H1 (cell line): ENCODE data around the gene OR52K1. TPM values are rescaled to one million over a fixed set of nuclear protein-coding genes. Genes with fewer than 3 reads are reported as not detected.

Experiments
- CTCF ChIA-PET: fragments of 300-600 bp; sonication (Branson Sonifier 250); formaldehyde crosslinking; loops from one replicate; lab custom pipeline; 2021; ENCODE audit not compliant: partially characterized antibody; lab: Charles Lee
- POLR2A ChIA-PET: fragments of 300-600 bp; sonication (Branson Sonifier 250); formaldehyde crosslinking; loops from one replicate; lab custom pipeline; 2021; ENCODE audit warnings: inconsistent platforms; ENCODE audit not compliant: partially characterized antibody; lab: Charles Lee
- DNase-seq, 2 experiments: peaks; one replicate each; pipeline versions ENCODE4 v3.0.0 to v3.0.0-alpha.2; 2010 to 2022; ENCODE audit warnings: low spot score in 2 of 2, low read depth in 1 of 2, mixed read lengths in 1 of 2
- FAIRE-seq: peaks from 2 replicates; lab custom pipeline; 2011; peaks lifted over from hg19 to GRCh38; lab: Jason Lieb, UNC
- H2AFZ ChIP-seq: 2 replicates; pipeline ENCODE4 v1.8.1; 2012; ENCODE audit warnings: low read length, inconsistent platforms
- H2AK5ac ChIP-seq: 2 replicates; pipeline ENCODE4 v1.6.1; 2013; ENCODE audit warnings: low read depth, low read length
- H2BK120ac ChIP-seq: replicated peaks from 2 replicates; pipeline ENCODE3; 2013; ENCODE audit warnings: low read depth, low read length, inconsistent platforms
- H2BK12ac ChIP-seq: 2 replicates; pipeline ENCODE4 v1.6.1; 2013; ENCODE audit warnings: low read depth, low read length
- H2BK15ac ChIP-seq: 2 replicates; pipeline ENCODE4 v1.6.1; 2013; ENCODE audit warnings: low read length
- H2BK20ac ChIP-seq: 2 replicates; pipeline ENCODE4 v1.6.1; 2013; ENCODE audit warnings: low read length
- H2BK5ac ChIP-seq: 2 replicates; pipeline ENCODE4 v1.6.1; 2013; ENCODE audit warnings: low read depth, low read length
- H3K14ac ChIP-seq: 2 replicates; pipeline ENCODE4 v1.6.1; 2013; ENCODE audit warnings: inconsistent platforms; ENCODE audit not compliant: insufficient read length
- H3K18ac ChIP-seq: 2 replicates; pipeline ENCODE4 v1.6.1; 2013; ENCODE audit warnings: low read length; ENCODE audit errors: extremely low read depth
- H3K23ac ChIP-seq: 2 replicates; pipeline ENCODE4 v1.6.1; 2013; ENCODE audit warnings: inconsistent platforms; ENCODE audit not compliant: insufficient read length
- H3K23me2 ChIP-seq: 2 replicates; pipeline ENCODE4 v1.6.1; 2013; ENCODE audit warnings: low read depth, low read length
- H3K27ac ChIP-seq: 2 replicates; pipeline ENCODE4 v1.6.1; 2011; ENCODE audit warnings: low read depth, low read length, inconsistent platforms
- H3K27me3 ChIP-seq, 4 experiments: replicated peaks in 1 of 4; 1 replicate in 1 of 4; 2 replicates in 3 of 4; pipeline versions ENCODE4 v1.6.1 to v1.8.1; 2011 to 2013; ENCODE audit warnings: low read length in 3 of 4, mild to moderate bottlenecking in 3 of 4, inconsistent platforms in 2 of 4, mixed read lengths in 2 of 4, moderate library complexity in 1 of 4; ENCODE audit not compliant: control insufficient read depth in 3 of 4, insufficient read depth in 3 of 4; ENCODE audit errors: extremely low read depth in 1 of 4
- H3K36me3 ChIP-seq, 4 experiments: 2 replicates each; pipeline versions ENCODE4 v1.6.1 to v1.8.1; 2011 to 2013; ENCODE audit warnings: mild to moderate bottlenecking in 4 of 4, low read length in 3 of 4, moderate library complexity in 2 of 4, control low read depth in 1 of 4, inconsistent platforms in 1 of 4; ENCODE audit not compliant: insufficient read depth in 4 of 4, control insufficient read depth in 2 of 4
- H3K4ac ChIP-seq: replicated peaks from 2 replicates; pipeline ENCODE3; 2013; ENCODE audit warnings: low read length, low read depth, mixed read lengths, inconsistent platforms; ENCODE audit not compliant: insufficient read length
- H3K4me1 ChIP-seq, 4 experiments: replicated peaks in 1 of 4; 1 replicate in 1 of 4; 2 replicates in 3 of 4; pipeline versions ENCODE4 v1.6.1 to v1.8.1; 2011 to 2013; ENCODE audit warnings: low read length in 3 of 4, inconsistent platforms in 2 of 4, mixed read lengths in 1 of 4; ENCODE audit not compliant: insufficient read depth in 4 of 4, control insufficient read depth in 3 of 4
- H3K4me2 ChIP-seq, 2 experiments: 2 replicates each; pipeline versions ENCODE4 v1.6.1 to v1.8.1; 2011 to 2013; ENCODE audit warnings: low read depth in 2 of 2, low read length in 2 of 2, control low read depth in 1 of 2, inconsistent platforms in 1 of 2, mild to moderate bottlenecking in 1 of 2; ENCODE audit not compliant: insufficient read depth in 1 of 2
- H3K4me3 ChIP-seq, 4 experiments: fragments of 200-600, 300-600 bp in 1 of 4; sonication (generic), shearing (Covaris generic), sonication (Bioruptor Twin) in 1 of 4; 2 replicates each; pipeline versions ENCODE4 v1.5.1 to v1.8.1; 2011 to 2016; ENCODE audit warnings: low read length in 4 of 4, low read depth in 3 of 4, control low read depth in 2 of 4, inconsistent platforms in 2 of 4, mild to moderate bottlenecking in 2 of 4, mixed read lengths in 1 of 4, moderate library complexity in 1 of 4; ENCODE audit not compliant: insufficient read depth in 2 of 4; ENCODE audit errors: extremely low read depth in 1 of 4
- H3K56ac ChIP-seq: replicated peaks from 2 replicates; pipeline ENCODE3; 2013; ENCODE audit warnings: low read depth, mild to moderate bottlenecking, mixed read lengths, low read length, inconsistent platforms; ENCODE audit not compliant: insufficient read length
- H3K79me1 ChIP-seq: 2 replicates; pipeline ENCODE4 v1.6.1; 2013; ENCODE audit warnings: low read depth, low read length, control low read depth
- H3K79me2 ChIP-seq, 2 experiments: 2 replicates each; pipeline versions ENCODE4 v1.6.1 to v1.8.1; 2012 to 2013; ENCODE audit warnings: low read length in 2 of 2, mild to moderate bottlenecking in 2 of 2, inconsistent platforms in 1 of 2; ENCODE audit not compliant: insufficient read depth in 2 of 2, control insufficient read depth in 1 of 2
- H3K9ac ChIP-seq, 4 experiments: replicated peaks in 1 of 4; 1 replicate in 1 of 4; 2 replicates in 3 of 4; pipeline versions ENCODE4 v1.6.1 to v1.8.1; 2011 to 2013; ENCODE audit warnings: low read depth in 3 of 4, low read length in 3 of 4, control low read depth in 2 of 4, mild to moderate bottlenecking in 2 of 4, moderate library complexity in 2 of 4, inconsistent platforms in 1 of 4; ENCODE audit errors: extremely low read depth in 1 of 4
- H3K9me3 ChIP-seq, 2 experiments: 2 replicates each; pipeline versions ENCODE4 v1.6.1 to v1.8.1; 2012 to 2013; ENCODE audit warnings: mild to moderate bottlenecking in 2 of 2, moderate library complexity in 2 of 2, control low read depth in 1 of 2, inconsistent platforms in 1 of 2, low read depth in 1 of 2, low read length in 1 of 2, mixed read lengths in 1 of 2; ENCODE audit not compliant: insufficient read depth in 2 of 2
- H4K20me1 ChIP-seq, 2 experiments: replicated peaks in 1 of 2; 2 replicates each; pipeline versions ENCODE3 to v1.8.1; 2011 to 2013; ENCODE audit warnings: inconsistent platforms in 2 of 2, low read length in 2 of 2, mild to moderate bottlenecking in 1 of 2; ENCODE audit not compliant: insufficient read depth in 2 of 2, control insufficient read depth in 1 of 2
- H4K5ac ChIP-seq: 2 replicates; pipeline ENCODE4 v1.6.1; 2013; ENCODE audit warnings: low read length, low read depth, mixed read lengths, inconsistent platforms; ENCODE audit not compliant: insufficient read length
- H4K8ac ChIP-seq: 2 replicates; pipeline ENCODE4 v1.8.0; 2013; ENCODE audit warnings: mild to moderate bottlenecking, moderate library complexity, low read length, inconsistent platforms; ENCODE audit not compliant: insufficient read depth; ENCODE audit errors: extremely low read depth
- H4K91ac ChIP-seq: replicated peaks from 2 replicates; pipeline ENCODE3; 2013; ENCODE audit warnings: low read length, mixed read lengths, inconsistent platforms; ENCODE audit not compliant: insufficient read length
- CHD1 ChIP-seq: IDR thresholded peaks from 2 replicates; pipeline ENCODE4 v1.6.1; 2012; ENCODE audit warnings: low read depth, low read length, improper control_type of control experiment
- MAX ChIP-seq: IDR thresholded peaks from 2 replicates; pipeline ENCODE4 v1.6.1; 2012; ENCODE audit warnings: inconsistent platforms
- PHF8 ChIP-seq: fragments of 200-600 bp; sonication (generic); conservative IDR thresholded peaks from 2 replicates; pipeline ENCODE4 v1.7.1; 2012; ENCODE audit warnings: low read depth, mild to moderate bottlenecking, inconsistent platforms, low read length, moderate library complexity
- USF2 ChIP-seq: IDR thresholded peaks from 2 replicates; pipeline ENCODE4 v1.6.1; 2011; ENCODE audit warnings: low read length, improper control_type of control experiment
- WGBS, 2 experiments: shearing (Covaris generic) in 1 of 2; methylation state at CpG; one replicate each; pipeline versions ENCODE4 v1.1.6 to v1.1.7; 2013 to 2015; ENCODE audit warnings: low lambda C conversion rate in 2 of 2, mixed read lengths in 2 of 2, inconsistent platforms in 1 of 2, low coverage in 1 of 2, missing lambda C conversion rate in 1 of 2; ENCODE audit not compliant: insufficient replicate concordance in 2 of 2, insufficient coverage in 1 of 2, insufficient read length in 1 of 2; ENCODE audit errors: extremely low coverage in 1 of 2, missing lambda C conversion rate in 1 of 2; 5-methylcytosine and 5-hydroxymethylcytosine counted together
- polyA plus RNA-seq, 7 experiments: library from polyadenylated mRNA; depleted of rRNA in 3 of 7; stranded (reverse) in 5 of 7; unstranded in 2 of 7; fragments of >200 nt in 5 of 7; fragments of 200-250 nt in 2 of 7; gene quantifications; 1 replicate in 5 of 7; 2 replicates in 1 of 7; 4 replicates in 1 of 7; pipeline versions ENCODE4 v1.2.1 to v1.2.3, GENCODE V29; 2011 to 2013; ENCODE audit warnings: missing spikeins in 2 of 7, mixed read lengths in 2 of 7
- total RNA-seq: library from RNA; stranded (reverse); fragmentation: NEBNext Ultra II Directional; extraction: Animal tissue kit (Norgen Biotek cat#: 25700); gene quantifications from 2 replicates; pipeline ENCODE4 v1.2.1, GENCODE V29; 2021

The OR52K1 gene
- total and polyA plus RNA-seq, 2 of the 8 experiments (the other 6 are each of a cell fraction or from before 2014, with no cell fraction given) = not detected

GRCh38 chr11:4433856-4434255 is 48.6 kb upstream of the OR52K1 start:
- no peak overlapping the region for H3K23ac ChIP-seq
- H3K4me2 ChIP-seq = no peak overlapping the region
- no peaks in the 10 kb centered on the region for H3K36me3 ChIP-seq
- TF ChIP-seq CHD1 (no peak), PHF8 (no peak), USF2 (no peak), MAX (no peak)
- no peaks in the 10 kb centered on the region for H3K79me1 ChIP-seq
- no peak overlapping the region for H2BK15ac ChIP-seq
- DNase-seq = no peak
- H3K27me3 ChIP-seq = no peaks in the 10 kb centered on the region
- ChIA-PET CTCF (no interaction called here), POLR2A (no interaction called here)
- H2AFZ ChIP-seq = no peak overlapping the region
- H4K20me1 ChIP-seq = no peaks in the 10 kb centered on the region
- WGBS, 2 experiments = 85% methylated on average over 2 of the region's 2 CpGs; no CpG with 5 or more reads in 1 of the 2 experiments
- no peak for FAIRE-seq
- H3K9me3 ChIP-seq = no peaks in the 10 kb centered on the region
- H2BK5ac ChIP-seq = no peak overlapping the region
- no peak overlapping the region for H3K9ac ChIP-seq
- no peak overlapping the region for H3K4ac ChIP-seq
- no peak overlapping the region for H3K14ac ChIP-seq
- no peak overlapping the region for H3K27ac ChIP-seq
- no peaks in the 10 kb centered on the region for H3K79me2 ChIP-seq
- no peak overlapping the region for H4K91ac ChIP-seq
- H3K23me2 ChIP-seq = no peaks in the 10 kb centered on the region
- no peak overlapping the region for H3K56ac ChIP-seq
- H3K4me3 ChIP-seq = no peak overlapping the region
- no peak overlapping the region for H2BK12ac ChIP-seq
- no peak overlapping the region for H3K18ac ChIP-seq
- H2BK20ac ChIP-seq = no peak overlapping the region
- no peak overlapping the region for H2AK5ac ChIP-seq
- H4K8ac ChIP-seq = no peak overlapping the region
- H3K4me1 ChIP-seq = peaks cover 0 to 6% (median 0%) of the 10 kb centered on the region in 4 experiments; a peak in 2 of 7 replicates
- H2BK120ac ChIP-seq = no peak overlapping the region
- H4K5ac ChIP-seq = no peak overlapping the region
